Osteoblast (primary cell): Measurements from ENCODE around the gene TIMM44. TPM values are rescaled to one million over a fixed set of nuclear protein-coding genes. Genes with fewer than 3 reads are reported as not detected.
A peak's percentile ranks its signal among the peaks of the same experiment; 100 is the strongest.

Experiments used
- DNase-seq: peaks from one replicate; pipeline ENCODE4 v3.0.0; 2011; ENCODE audit warnings: low spot score, mixed read lengths; ENCODE audit not compliant: insufficient read length; ENCODE audit errors: missing footprints
- H2AFZ ChIP-seq: 2 replicates; pipeline ENCODE4 v1.6.0; 2011; ENCODE audit warnings: mild to moderate bottlenecking, low read length
- H3K27ac ChIP-seq: 2 replicates; pipeline ENCODE4 v1.5.1; 2011; ENCODE audit warnings: mild to moderate bottlenecking, low read depth, low read length, moderate library complexity
- H3K27me3 ChIP-seq: 2 replicates; pipeline ENCODE4 v1.6.0; 2012; ENCODE audit warnings: mild to moderate bottlenecking, control low read depth, inconsistent platforms, low read length, moderate library complexity; ENCODE audit not compliant: insufficient read depth
- H3K36me3 ChIP-seq: 2 replicates; pipeline ENCODE4 v1.5.1; 2011; ENCODE audit warnings: mild to moderate bottlenecking, low read length, control low read depth, moderate library complexity; ENCODE audit not compliant: insufficient read depth
- H3K4me1 ChIP-seq: 2 replicates; pipeline ENCODE4 v1.5.1; 2011; ENCODE audit warnings: mild to moderate bottlenecking, low read length, control low read depth, moderate library complexity; ENCODE audit not compliant: insufficient read depth
- H3K4me2 ChIP-seq: 2 replicates; pipeline ENCODE4 v1.6.0; 2011; ENCODE audit warnings: mild to moderate bottlenecking, low read length; ENCODE audit not compliant: insufficient read depth
- H3K4me3 ChIP-seq: fragments of 200-600 bp; sonication (generic); 3 replicates; pipeline ENCODE4 v1.5.1; 2012; ENCODE audit warnings: mild to moderate bottlenecking, low read length, inconsistent platforms; ENCODE audit not compliant: insufficient read depth
- H3K79me2 ChIP-seq: 2 replicates; pipeline ENCODE4 v1.6.0; 2012; ENCODE audit warnings: mild to moderate bottlenecking, low read length, control low read depth, inconsistent platforms; ENCODE audit not compliant: insufficient read depth
- H3K9me3 ChIP-seq: 2 replicates; pipeline ENCODE4 v1.5.1; 2011; ENCODE audit warnings: low read depth, low read length, control low read depth
- H4K20me1 ChIP-seq: 2 replicates; pipeline ENCODE4 v1.6.0; 2012; ENCODE audit warnings: mild to moderate bottlenecking, low read length, control low read depth; ENCODE audit not compliant: insufficient read depth
- total RNA-seq: library from RNA; depleted of rRNA; stranded (reverse); fragments of >200 nt; gene quantifications from 2 replicates; pipeline ENCODE4 v1.2.3, GENCODE V29; 2012
- TF ChIP-seq, protein P1 (sequence below): IDR thresholded peaks from 2 replicates; pipeline ENCODE4 v1.5.1; 2011; ENCODE audit warnings: mild to moderate bottlenecking, low read depth, low read length, moderate library complexity; ENCODE audit errors: extremely low read depth

The TIMM44 gene
- total RNA-seq, 1 donor = 52.5 TPM

GRCh38 chr19:7912144-7912696 is 31.2 kb downstream of the TIMM44 start:
- Histone ChIP-seq H3K36me3 (peaks cover 14% of the 10 kb centered on the region), H3K79me2 (peaks cover 14% of the 10 kb centered on the region), H3K4me1 (peaks cover 3% of the 10 kb centered on the region), H3K27me3 (peaks cover 14% of the 10 kb centered on the region), H3K4me2 (no peak overlapping the region), H3K27ac (no peak overlapping the region), H3K9me3 (no peaks in the 10 kb centered on the region), H4K20me1 (peaks cover 13% of the 10 kb centered on the region), H3K4me3 (no peak overlapping the region), H2AFZ (no peak overlapping the region)
- TF ChIP-seq, protein P1, sequence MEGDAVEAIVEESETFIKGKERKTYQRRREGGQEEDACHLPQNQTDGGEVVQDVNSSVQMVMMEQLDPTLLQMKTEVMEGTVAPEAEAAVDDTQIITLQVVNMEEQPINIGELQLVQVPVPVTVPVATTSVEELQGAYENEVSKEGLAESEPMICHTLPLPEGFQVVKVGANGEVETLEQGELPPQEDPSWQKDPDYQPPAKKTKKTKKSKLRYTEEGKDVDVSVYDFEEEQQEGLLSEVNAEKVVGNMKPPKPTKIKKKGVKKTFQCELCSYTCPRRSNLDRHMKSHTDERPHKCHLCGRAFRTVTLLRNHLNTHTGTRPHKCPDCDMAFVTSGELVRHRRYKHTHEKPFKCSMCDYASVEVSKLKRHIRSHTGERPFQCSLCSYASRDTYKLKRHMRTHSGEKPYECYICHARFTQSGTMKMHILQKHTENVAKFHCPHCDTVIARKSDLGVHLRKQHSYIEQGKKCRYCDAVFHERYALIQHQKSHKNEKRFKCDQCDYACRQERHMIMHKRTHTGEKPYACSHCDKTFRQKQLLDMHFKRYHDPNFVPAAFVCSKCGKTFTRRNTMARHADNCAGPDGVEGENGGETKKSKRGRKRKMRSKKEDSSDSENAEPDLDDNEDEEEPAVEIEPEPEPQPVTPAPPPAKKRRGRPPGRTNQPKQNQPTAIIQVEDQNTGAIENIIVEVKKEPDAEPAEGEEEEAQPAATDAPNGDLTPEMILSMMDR = no peak
- DNase-seq = peak; percentile 77

DNA sequence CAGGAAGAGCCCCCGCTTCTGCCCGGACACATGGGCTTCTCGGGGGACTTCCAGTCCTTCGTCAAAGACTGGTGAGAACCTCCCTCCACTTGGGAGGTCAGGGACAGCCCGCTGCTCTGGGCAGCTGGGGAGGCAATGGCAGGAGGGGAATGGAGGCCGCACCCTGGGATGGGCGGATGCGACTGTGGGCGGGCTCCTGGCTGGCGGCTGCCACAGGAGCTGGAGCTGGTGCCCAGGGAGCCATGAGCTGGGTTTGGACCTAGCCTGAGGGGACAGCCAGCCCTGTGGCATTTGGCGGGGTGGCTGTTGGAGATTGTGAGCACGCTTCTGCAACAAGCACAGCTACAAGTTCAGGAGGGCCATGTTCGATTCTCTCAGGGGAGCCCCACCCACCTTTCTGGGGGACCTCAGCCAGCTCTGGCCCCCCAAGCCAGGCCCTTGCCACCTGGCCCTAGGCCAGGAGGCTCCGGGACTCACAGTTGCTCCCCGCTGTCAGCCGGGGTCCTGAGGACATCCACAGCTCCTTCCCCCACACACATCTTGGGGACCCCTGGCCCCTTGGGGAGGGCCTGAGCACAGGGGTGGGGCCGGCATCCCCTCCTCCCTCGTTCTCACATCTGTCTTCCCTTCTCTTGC is 31.8 kb downstream of the TIMM44 start:
- no peak overlapping the region for H3K4me3 ChIP-seq
- peaks cover 14% of the 10 kb centered on the region for H3K36me3 ChIP-seq
- DNase-seq = peak; percentile 79
- H3K27ac ChIP-seq = no peak overlapping the region
- peaks cover 17% of the 10 kb centered on the region for H3K79me2 ChIP-seq
- no peak overlapping the region for H3K4me2 ChIP-seq
- peaks cover 16% of the 10 kb centered on the region for H4K20me1 ChIP-seq
- peaks cover 2% of the 10 kb centered on the region for H3K4me1 ChIP-seq
- H3K27me3 ChIP-seq = peaks cover 11% of the 10 kb centered on the region
- TF ChIP-seq, protein P1 = no peak
- H3K9me3 ChIP-seq = no peaks in the 10 kb centered on the region
- H2AFZ ChIP-seq = no peak overlapping the region

GRCh38 chr19:7910321-7911161 is 32.9 kb downstream of the TIMM44 start:
- Histone ChIP-seq H2AFZ (no peak overlapping the region), H3K36me3 (peaks cover 14% of the 10 kb centered on the region), H3K4me2 (no peak overlapping the region), H3K27me3 (peaks cover 5% of the 10 kb centered on the region), H3K4me1 (no peaks in the 10 kb centered on the region), H3K79me2 (peaks cover 27% of the 10 kb centered on the region), H3K4me3 (no peak overlapping the region), H3K27ac (no peak overlapping the region), H4K20me1 (peaks cover 25% of the 10 kb centered on the region), H3K9me3 (no peaks in the 10 kb centered on the region)
- TF ChIP-seq, protein P1 = no peak
- DNase-seq = peak; percentile 74
